ENCODE measurements around the gene RELL2. TPM values are rescaled to one million over a fixed set of nuclear protein-coding genes. Genes with fewer than 3 reads are reported as not detected.

The RELL2 gene
- total RNA-seq, 1 donor from 2014 or later: 1.1 TPM

- no peak for DNase-seq
Observed at GRCh38 chr5:141623186-141623585, 13.6 kb upstream of the RELL2 start.

DNA sequence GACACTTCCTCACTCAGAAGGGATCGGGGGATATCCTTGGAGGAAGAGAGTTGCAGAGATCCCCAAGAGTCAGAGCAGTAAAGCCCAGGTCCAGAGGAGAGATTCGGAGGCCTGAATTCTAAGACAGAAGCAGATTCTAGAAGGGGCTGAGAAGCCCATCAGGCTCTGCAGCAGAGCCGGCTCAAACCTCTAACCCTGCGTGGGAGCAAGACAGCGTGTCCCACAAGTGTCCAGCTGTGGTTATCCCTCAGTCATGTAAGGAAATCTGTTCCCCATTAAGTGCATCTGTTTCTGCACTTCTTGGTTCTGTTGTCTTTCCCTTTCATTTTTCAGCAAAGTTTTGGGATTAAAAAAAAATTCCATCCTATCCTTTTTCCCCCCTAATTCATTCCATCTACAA is 13.2 kb upstream of the RELL2 start:
- DNase-seq: peak; percentile 35

DNA sequence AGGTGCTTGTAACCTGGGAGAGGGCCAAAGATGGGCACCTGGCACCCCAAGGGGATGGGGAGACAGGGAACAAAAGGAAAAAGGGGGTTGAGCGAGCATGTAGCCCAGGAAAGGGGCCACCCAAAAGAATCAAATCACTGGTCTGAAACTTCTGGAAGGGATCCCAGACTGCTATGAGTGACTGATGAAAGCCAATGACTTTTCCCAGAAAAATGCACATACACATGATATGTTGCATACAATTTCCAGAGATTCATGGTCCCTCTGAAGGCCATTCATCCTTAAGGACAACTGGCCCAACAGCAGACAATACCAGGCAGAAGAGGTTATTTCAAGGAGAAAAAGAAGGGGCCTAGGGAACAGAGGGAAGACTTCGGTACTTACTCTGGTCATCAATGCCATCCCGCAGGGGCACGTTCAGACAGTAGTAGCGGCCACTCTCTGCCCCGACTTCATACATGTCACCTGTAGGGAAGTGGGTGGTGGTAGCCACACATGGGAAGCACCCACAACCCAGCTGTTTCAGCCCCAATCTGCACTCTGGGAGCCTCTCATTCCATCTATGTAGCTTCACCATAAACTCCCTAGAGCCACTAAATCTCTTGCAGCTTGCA is 8.5 kb upstream of the RELL2 start:
- DNase-seq: no peak

DNA sequence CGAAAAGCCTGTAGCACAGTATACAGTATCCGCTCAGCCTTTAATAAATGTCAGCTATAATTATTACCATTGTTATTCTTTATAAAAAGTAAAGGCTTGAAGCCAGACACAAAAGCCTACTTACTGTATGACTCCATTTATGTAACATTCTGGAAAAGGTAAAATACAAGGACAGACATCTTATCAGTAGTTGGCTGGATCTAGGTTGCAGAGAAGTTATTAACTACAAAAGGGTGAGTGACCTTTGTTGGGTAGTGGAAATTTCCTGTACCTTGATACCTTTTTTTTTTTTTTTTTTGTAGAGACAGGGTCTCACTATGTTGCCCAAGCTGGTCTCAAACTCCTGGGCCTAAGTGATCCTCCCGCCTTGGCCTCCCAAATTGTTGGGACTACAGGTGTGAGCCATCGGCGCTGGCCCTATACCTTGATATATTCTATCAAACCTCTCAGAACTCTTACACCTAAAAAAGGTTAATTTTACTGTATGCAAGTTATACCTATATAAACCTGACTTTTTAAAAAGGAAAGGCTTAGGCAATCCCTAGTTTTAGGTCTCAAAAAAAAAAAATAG is 6.1 kb upstream of the RELL2 start:
- DNase-seq: no peak

GRCh38 chr5:141632650-141633049 is 4.1 kb upstream of the RELL2 start:
- DNase-seq: no peak

- no peak for DNase-seq
Observed at GRCh38 chr5:141633871-141634561, 2.8 kb upstream of the RELL2 start.

DNA sequence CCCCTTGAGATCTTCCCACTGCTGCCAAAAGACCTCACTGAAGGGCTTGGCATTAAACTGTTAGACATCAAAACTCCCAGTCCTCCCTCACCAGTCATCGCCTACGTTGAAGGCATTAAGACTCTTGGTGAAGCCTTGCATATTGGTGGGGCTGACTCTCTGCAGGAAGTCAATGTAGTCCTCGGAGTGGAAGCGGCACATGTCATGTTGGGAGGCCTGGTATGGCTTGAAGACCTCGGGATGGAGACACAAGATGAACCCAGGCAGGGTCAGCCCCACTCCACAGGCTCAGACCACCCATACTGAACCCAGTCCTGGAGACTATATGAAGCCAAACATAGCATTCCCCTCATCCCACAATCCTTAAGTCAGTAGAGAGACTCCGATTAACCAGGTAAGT is 2.1 kb upstream of the RELL2 start:
- DNase-seq: no peak

DNA sequence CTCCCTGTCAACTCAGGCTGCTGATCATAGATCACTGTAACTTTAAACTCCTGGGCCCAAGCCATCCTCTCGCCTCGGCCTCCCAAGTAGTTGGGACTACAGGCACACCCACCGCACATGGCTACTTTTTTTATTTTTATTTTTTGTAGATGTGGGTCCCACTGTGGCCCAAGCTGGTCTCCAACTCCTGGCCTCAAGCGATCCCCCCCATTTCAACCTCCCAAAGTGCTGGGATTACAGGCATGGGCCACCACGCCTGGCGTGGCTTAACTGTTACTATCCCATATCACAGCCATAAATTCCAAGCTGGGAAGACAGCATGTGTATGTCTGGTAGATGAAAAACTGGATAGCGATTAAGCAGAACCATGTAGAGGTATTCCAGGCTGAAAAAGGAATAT is 1.2 kb upstream of the RELL2 start:
- DNase-seq: no peak

- DNase-seq: no peak
Observed at GRCh38 chr5:141636106-141636412, 738 bp upstream of the RELL2 start.

GRCh38 chr5:141637123-141637766 is 448 bp downstream of the RELL2 start:
- DNase-seq: no peak

- DNase-seq: no peak
Observed at GRCh38 chr5:141637767-141638419, 1.1 kb downstream of the RELL2 start.

- DNase-seq: no peak
Observed at GRCh38 chr5:141638771-141639170, 2.0 kb downstream of the RELL2 start.

- DNase-seq: no peak
Observed at GRCh38 chr5:141639357-141640050, 2.7 kb downstream of the RELL2 start.

GRCh38 chr5:141640051-141640415 is 3.2 kb downstream of the RELL2 start:
- no peak for DNase-seq

GRCh38 chr5:141640698-141641097 is 3.9 kb downstream of the RELL2 start:
- DNase-seq: no peak

GRCh38 chr5:141641634-141642267 is 5.0 kb downstream of the RELL2 start:
- no peak for DNase-seq

GRCh38 chr5:141646026-141646425 is 9.2 kb downstream of the RELL2 start:
- DNase-seq: no peak

DNA sequence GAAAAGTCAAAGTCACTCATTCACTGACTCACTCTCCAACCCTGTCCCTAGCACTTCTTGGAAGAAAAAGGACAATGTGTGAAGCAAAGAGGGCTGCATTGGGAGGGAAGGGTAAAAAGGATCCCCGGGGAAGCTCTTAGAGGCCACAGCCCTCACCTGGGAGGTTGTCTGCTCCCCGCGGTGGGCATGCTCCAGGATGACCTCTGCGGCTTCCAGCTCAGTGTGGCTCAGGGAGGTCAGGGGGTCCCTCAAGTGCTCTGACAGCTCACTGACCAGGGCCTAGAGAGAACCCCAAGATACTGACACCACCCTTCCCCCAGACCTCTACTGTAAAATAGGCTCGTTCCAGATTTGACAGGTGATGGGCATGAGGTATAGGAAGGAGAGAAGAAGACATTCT is 10.4 kb downstream of the RELL2 start:
- no peak for DNase-seq

GRCh38 chr5:141647851-141648250 is 11.1 kb downstream of the RELL2 start:
- no peak for DNase-seq

- no peak for DNase-seq
Observed at GRCh38 chr5:141649056-141649688, 12.4 kb downstream of the RELL2 start.

DNA sequence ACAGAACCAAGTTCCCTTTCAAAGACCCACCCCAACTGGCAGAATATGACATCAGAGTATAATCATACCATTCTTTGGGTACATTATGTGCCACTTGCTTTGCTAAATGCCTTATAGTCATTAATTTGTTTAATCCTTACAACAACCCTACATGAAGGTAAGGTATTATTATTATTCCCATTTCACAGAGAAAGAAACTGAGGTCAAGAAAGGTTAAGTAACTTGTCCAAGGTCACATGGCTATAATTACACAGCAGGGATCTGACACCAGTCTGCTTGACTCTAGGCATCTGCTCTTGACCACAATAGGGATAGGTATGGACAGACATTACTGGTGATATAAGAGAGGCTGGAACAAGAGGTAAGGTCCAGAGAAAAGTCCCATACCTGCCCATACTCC is 13.2 kb downstream of the RELL2 start:
- no peak for DNase-seq
